ENCODE measurements around the gene CBFB.

The CBFB gene

DNA sequence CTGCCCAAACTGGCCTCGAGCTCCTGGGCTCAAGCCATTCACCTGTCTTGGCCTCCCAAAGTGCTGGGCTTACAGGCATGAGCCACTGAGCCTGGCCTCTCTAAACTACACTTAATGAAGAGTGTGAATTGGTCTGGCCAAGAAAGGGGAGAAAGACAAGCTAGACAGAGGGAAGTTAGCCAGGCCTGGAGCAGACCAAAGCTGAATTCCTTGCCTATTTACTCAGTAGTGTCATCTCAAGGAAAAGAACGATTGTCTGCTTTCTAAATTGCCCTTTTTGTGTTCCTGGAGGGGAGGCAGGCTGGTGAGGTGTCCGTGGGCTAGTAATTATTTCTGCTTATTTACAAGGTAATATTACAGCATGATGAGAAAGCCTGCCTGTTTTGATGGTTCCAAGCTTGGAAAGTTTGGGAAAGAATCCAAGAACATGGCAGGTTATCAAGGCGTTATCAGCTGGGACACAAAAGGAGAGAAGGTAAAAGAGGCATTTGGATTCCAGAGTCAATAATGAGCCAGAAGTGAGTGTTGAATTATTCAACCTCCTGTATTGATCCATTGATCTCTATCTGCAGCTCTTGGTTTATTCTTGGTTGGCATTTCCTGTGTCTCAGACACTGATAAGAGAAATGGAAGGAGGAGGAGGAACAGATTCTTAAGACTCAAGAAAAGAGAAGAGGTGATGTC is 6.3 kb upstream of the CBFB start:
- Histone ChIP-seq H3K9me3 (ENCODE audit: insufficient read depth, low read length) (no peaks in the 10 kb centered on the region), H2AFZ (ENCODE audit: low read depth, low read length) (no peak overlapping the region), H3K9ac (ENCODE audit: low read length) (no peak overlapping the region), H3K36me3 (replicated peaks; ENCODE audit: low read depth, low read length) (no peaks in the 10 kb centered on the region), H3K4me1 (ENCODE audit: low read length) (peaks cover 5% of the 10 kb centered on the region), H4K20me1 (ENCODE audit: insufficient read depth, low read length) (no peaks in the 10 kb centered on the region), H3K4me3 (ENCODE audit: low read length) (no peak overlapping the region), H3K4me2 (ENCODE audit: low read length) (no peak overlapping the region), H3K27me3 (ENCODE audit: low read depth, low read length) (no peaks in the 10 kb centered on the region), H3K27ac (ENCODE audit: low read length) (no peak overlapping the region), H3K79me2 (ENCODE audit: low read length) (no peaks in the 10 kb centered on the region)
- TF ChIP-seq EZH2phosphoT487 (IDR thresholded peaks at IDR 0.05; ENCODE audit: low read depth), result no peak
- TF ChIP-seq, protein P1, sequence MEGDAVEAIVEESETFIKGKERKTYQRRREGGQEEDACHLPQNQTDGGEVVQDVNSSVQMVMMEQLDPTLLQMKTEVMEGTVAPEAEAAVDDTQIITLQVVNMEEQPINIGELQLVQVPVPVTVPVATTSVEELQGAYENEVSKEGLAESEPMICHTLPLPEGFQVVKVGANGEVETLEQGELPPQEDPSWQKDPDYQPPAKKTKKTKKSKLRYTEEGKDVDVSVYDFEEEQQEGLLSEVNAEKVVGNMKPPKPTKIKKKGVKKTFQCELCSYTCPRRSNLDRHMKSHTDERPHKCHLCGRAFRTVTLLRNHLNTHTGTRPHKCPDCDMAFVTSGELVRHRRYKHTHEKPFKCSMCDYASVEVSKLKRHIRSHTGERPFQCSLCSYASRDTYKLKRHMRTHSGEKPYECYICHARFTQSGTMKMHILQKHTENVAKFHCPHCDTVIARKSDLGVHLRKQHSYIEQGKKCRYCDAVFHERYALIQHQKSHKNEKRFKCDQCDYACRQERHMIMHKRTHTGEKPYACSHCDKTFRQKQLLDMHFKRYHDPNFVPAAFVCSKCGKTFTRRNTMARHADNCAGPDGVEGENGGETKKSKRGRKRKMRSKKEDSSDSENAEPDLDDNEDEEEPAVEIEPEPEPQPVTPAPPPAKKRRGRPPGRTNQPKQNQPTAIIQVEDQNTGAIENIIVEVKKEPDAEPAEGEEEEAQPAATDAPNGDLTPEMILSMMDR (IDR thresholded peaks at IDR 0.05; ENCODE audit: low read depth, low read length), result no peak

DNA sequence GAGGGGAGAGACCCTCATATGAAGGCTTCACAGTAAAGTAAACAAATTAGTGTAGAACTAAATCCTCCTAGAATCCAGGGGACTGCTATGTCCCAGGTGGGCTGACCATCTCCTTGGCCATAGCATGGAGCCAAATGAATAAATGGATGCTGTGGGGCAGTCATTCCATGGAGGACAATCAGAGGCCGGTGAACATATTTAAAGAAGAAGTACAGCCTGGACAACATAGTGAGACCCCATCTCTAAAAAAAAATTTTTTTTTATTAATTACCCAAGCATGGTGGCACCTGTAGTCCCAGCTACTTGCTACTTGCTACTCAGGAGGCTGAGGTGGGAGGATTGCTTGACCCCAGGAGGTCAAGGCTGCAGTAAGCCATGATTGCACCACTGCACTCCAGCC is 5.3 kb upstream of the CBFB start:
- Histone ChIP-seq H3K27me3 (ENCODE audit: low read depth, low read length) (no peaks in the 10 kb centered on the region), H3K79me2 (ENCODE audit: low read length) (no peaks in the 10 kb centered on the region), H3K4me2 (ENCODE audit: low read length) (no peak overlapping the region), H3K9ac (ENCODE audit: low read length) (no peak overlapping the region), H3K4me1 (ENCODE audit: low read length) (peaks cover 3% of the 10 kb centered on the region; the same call in 1 of the 2 replicates), H2AFZ (ENCODE audit: low read depth, low read length) (no peak overlapping the region), H4K20me1 (ENCODE audit: insufficient read depth, low read length) (no peaks in the 10 kb centered on the region), H3K4me3 (ENCODE audit: low read length) (no peak overlapping the region), H3K36me3 (replicated peaks; ENCODE audit: low read depth, low read length) (no peaks in the 10 kb centered on the region), H3K27ac (ENCODE audit: low read length) (no peak overlapping the region), H3K9me3 (ENCODE audit: insufficient read depth, low read length) (no peaks in the 10 kb centered on the region)
- TF ChIP-seq, protein P1 (IDR thresholded peaks at IDR 0.05; ENCODE audit: low read depth, low read length), result no peak
- TF ChIP-seq EZH2phosphoT487 (IDR thresholded peaks at IDR 0.05; ENCODE audit: low read depth), result no peak

DNA sequence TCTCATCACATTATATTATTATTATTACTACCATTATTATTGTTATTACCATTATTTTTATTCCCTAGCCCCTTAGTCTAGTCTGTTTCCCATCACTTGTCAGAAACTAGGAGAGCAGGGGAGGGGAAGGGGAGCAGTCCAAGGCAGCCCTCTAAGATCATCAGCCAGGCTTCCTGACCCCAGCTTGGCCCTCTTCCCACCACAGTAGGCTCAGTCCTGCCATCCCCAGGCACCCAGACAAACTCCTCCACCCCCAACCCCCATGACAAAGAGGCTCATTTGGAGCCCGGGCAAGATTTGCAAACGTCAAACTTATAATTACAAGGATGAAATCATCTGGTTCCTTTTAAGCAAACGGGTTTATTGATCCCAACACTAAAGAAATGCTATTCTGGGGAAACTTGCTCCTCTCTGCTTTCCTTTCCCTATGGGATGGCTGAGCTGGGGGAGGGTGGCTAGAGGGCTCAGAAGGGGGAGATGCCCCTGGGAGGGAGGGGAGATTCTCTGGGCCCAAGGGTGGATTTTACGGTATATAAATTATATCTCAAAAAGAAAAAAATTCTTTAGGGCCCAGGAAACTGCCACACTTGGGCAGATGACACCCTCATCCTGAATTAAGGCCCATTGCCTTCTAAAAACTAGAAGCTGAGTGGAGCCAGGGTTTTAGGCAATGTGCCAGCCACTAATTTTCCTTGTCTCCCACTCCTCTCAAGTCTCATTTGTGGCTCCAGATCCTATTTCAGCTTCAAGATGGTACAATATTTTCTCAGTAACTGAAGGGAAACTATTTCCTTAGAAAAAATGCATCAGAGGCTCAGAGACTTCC is 4.4 kb upstream of the CBFB start:
- Histone ChIP-seq H3K27ac (ENCODE audit: low read length) (no peak overlapping the region), H3K4me2 (ENCODE audit: low read length) (no peak overlapping the region), H3K9ac (ENCODE audit: low read length) (no peak overlapping the region), H4K20me1 (ENCODE audit: insufficient read depth, low read length) (no peaks in the 10 kb centered on the region), H3K9me3 (ENCODE audit: insufficient read depth, low read length) (no peaks in the 10 kb centered on the region), H3K4me1 (ENCODE audit: low read length) (peaks cover 3% of the 10 kb centered on the region; the same call in 1 of the 2 replicates), H2AFZ (ENCODE audit: low read depth, low read length) (no peak overlapping the region), H3K36me3 (replicated peaks; ENCODE audit: low read depth, low read length) (no peaks in the 10 kb centered on the region), H3K4me3 (ENCODE audit: low read length) (no peak overlapping the region), H3K27me3 (ENCODE audit: low read depth, low read length) (no peaks in the 10 kb centered on the region), H3K79me2 (ENCODE audit: low read length) (peaks cover 6% of the 10 kb centered on the region)
- no peak for TF ChIP-seq EZH2phosphoT487 (IDR thresholded peaks at IDR 0.05; ENCODE audit: low read depth)
- TF ChIP-seq, protein P1 (IDR thresholded peaks at IDR 0.05; ENCODE audit: low read depth, low read length), result no peak

DNA sequence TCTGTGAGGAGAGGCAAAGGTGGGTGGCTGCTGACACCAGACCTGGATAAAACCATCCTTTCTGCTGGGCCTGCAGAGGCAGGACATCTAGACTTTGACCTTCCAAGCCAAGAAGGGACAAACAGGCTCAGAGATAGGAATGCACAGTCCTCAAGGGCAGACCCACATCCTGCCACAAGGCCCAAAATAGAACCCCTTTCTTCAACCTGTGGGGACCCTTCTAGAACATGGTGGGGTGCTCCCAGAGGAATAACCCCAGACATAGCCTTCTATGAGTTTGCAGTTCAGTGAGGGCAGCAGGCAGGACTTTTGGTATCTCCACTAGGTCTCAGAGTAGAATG is 3.8 kb upstream of the CBFB start:
- Histone ChIP-seq H3K4me1 (ENCODE audit: low read length) (peaks cover 3% of the 10 kb centered on the region), H3K79me2 (ENCODE audit: low read length) (peaks cover 12% of the 10 kb centered on the region)

More for the DNA sequence above, 3.8 kb upstream of the CBFB start:
- peaks cover 2% of the 10 kb centered on the region for H3K36me3 ChIP-seq (replicated peaks; ENCODE audit: low read depth, low read length)
- H3K9me3 ChIP-seq (ENCODE audit: insufficient read depth, low read length), result no peaks in the 10 kb centered on the region
- H2AFZ ChIP-seq (ENCODE audit: low read depth, low read length), result no peak overlapping the region
- H3K4me2 ChIP-seq (ENCODE audit: low read length), result no peak overlapping the region
- no peaks in the 10 kb centered on the region for H3K27me3 ChIP-seq (ENCODE audit: low read depth, low read length)
- no peak overlapping the region for H3K27ac ChIP-seq (ENCODE audit: low read length)
- no peak overlapping the region for H3K4me3 ChIP-seq (ENCODE audit: low read length)
- no peak overlapping the region for H3K9ac ChIP-seq (ENCODE audit: low read length)
- H4K20me1 ChIP-seq (ENCODE audit: insufficient read depth, low read length), result peaks cover 3% of the 10 kb centered on the region; the same call in 1 of the 2 replicates
- no peak for TF ChIP-seq EZH2phosphoT487 (IDR thresholded peaks at IDR 0.05; ENCODE audit: low read depth)

Data from OCI-LY3 (cell line).